ENCODE data around the gene PEX1.

DNA sequence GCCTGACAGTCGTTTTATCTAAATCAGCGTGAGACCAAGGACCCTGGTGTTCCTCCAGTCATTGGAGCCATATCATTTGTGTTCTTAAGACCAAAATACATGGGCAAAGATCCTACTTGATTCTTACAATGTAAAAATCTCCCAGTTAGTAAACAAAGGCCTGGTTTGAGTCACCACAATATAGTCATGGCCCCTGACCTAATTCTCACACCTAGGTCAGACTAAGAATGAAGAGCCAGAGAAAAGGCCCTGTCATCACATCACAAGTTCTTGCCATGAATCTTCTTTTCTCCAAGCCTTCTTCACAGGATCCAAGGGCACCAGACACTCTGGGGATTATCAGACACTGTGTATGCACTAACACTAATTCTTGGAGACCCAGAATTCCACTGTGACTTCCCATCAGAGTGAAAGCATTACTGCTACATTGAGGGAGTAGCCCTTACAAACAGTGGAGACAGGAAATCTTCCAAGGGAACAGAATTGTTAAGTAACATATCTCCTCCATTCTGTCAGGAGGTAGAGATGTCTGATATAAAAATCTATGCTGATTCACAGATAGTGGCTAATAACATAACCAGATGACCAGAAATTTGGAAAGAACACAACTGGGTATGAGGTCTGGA lies 42.9 kb downstream of the PEX1 start:
- no peak for TF ChIP-seq EZH2 (IDR thresholded peaks at IDR 0.05; ENCODE audit: low read depth)
- TF ChIP-seq, protein P1, sequence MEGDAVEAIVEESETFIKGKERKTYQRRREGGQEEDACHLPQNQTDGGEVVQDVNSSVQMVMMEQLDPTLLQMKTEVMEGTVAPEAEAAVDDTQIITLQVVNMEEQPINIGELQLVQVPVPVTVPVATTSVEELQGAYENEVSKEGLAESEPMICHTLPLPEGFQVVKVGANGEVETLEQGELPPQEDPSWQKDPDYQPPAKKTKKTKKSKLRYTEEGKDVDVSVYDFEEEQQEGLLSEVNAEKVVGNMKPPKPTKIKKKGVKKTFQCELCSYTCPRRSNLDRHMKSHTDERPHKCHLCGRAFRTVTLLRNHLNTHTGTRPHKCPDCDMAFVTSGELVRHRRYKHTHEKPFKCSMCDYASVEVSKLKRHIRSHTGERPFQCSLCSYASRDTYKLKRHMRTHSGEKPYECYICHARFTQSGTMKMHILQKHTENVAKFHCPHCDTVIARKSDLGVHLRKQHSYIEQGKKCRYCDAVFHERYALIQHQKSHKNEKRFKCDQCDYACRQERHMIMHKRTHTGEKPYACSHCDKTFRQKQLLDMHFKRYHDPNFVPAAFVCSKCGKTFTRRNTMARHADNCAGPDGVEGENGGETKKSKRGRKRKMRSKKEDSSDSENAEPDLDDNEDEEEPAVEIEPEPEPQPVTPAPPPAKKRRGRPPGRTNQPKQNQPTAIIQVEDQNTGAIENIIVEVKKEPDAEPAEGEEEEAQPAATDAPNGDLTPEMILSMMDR (conservative IDR thresholded peaks at IDR 0.05) = no peak
